Right renal cortex interstitium (tissue), 3 donors: ENCODE measurements around the gene EPHA8. TPM values are rescaled to one million over a fixed set of nuclear protein-coding genes. Genes with fewer than 3 reads are reported as not detected.

Source experiments
- DNase-seq, 3 donors: peaks; one replicate each; pipeline ENCODE4 v3.0.0-alpha.2; 2013; ENCODE audit warnings: low read depth in 3 of 3, low spot score in 2 of 3
- polyA plus RNA-seq, 3 donors: library from polyadenylated mRNA; unstranded; fragments of 120-200 nt; gene quantifications; one replicate each; pipeline ENCODE4 v1.2.1, GENCODE V29; 2013; ENCODE audit not compliant: insufficient read length in 3 of 3

Gene EPHA8
- 1 to 10 TPM; 1.0 to 1.4 (median 1.3) TPM for polyA plus RNA-seq

GRCh38 chr1:22562584-22563583 is at the start of gene EPHA8:
Gene EPHA8, plus strand, starts transcription at chr1:22563489. Its CDS starts 147 bp downstream, at chr1:22563636.
- DNase-seq = no peak

DNA sequence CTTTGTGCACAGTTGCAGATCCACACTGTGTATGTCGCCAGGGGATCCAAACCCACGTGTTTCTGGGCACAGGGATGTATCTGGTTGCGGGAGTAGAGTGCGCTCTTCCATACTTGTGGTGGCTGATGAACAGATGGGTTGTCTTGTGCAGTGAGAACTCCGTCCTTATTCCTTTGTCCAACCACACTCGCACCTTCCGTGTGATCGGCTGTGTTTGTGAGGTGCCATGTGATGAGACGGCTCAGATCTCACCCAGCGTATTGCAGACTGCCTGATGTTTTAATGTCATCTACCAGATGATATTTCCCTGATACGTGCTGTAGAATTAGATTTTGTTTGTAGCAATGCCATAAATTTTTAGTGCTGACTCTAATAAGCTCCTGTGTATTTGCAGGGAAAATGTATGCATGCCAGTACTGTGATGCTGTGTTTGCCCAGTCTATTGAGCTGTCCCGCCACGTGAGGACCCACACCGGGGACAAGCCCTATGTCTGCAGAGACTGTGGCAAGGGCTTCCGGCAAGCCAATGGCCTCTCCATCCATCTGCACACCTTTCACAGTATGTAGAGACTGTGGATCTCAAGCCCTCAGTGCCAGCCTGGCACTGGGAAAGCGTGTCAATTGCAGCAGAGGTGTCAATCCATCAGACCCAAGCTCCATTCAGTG is 46.2 kb upstream of the EPHA8 start:
- no peak for DNase-seq

GRCh38 chr1:22517956-22518355 is 45.3 kb upstream of the EPHA8 start:
- no peak for DNase-seq

GRCh38 chr1:22518379-22518778 is 44.9 kb upstream of the EPHA8 start:
- DNase-seq = no peak

DNA sequence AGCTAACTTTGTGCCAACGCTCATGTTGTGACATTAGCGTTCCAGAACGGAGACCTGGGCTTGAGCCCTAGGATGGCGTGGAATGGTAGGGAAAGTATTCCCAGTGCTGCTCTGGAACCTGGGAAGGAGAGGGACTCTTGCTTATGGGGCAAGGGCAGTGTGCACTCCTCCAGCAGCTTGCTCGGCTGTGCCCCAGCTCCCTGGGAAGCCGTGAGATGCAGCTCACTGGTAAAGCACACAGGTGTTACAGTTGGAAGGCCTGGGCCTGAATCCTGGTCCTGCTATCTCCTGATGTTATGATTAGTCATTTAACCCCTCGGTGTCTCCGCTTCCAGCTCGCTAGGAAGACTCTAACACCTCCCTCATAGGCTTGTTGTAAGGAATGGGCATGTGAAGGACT is 42.4 kb upstream of the EPHA8 start:
- no peak for DNase-seq

- no peak for DNase-seq
Measured at GRCh38 chr1:22521692-22522091, 41.6 kb upstream of the EPHA8 start.

DNA sequence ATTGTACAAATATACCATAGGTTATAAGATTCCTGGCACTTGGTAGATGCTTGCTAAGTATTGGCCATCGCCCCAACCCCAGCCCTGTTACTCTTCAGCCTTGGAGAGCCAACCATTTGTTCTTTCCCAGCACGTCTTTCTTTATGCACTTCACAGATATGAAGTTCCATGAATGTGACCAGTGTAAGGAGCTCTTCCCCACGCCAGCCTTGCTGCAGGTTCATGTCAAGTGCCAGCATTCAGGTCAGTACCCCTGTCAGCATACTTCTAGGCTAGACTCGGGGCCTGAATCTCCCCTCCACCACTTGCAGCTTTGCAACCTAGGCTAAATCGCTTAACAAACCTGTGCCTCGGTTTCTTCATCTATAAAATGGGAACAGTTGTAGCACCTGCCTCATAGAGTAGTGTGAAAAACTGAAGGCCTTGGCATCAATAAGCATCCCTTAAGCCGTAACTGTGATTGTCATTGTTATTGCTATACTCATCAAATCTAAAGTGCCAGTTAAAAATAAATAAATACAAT is 41.0 kb upstream of the EPHA8 start:
- no peak for DNase-seq

DNA sequence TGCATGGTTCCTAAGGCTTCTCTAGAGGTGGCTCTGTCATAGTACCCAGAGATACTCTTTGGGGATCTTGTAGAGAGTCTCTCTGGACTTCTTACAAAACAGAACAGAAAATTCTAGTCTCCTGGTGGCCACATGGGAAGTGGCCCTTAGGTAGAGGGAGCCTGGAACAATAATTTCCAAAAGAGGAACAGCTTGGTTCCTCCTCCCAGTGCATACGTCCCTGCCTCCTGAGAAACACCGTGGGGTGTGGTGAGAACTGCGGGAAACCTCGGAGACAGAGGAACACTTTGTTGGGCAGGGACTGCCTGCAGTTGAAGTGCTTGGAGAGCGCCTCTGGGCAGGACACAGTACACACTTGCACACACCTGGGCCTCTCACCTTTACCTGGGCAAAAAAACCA is 38.8 kb upstream of the EPHA8 start:
- no peak for DNase-seq

- no peak for DNase-seq
Measured at GRCh38 chr1:22525211-22525610, 38.1 kb upstream of the EPHA8 start.

DNA sequence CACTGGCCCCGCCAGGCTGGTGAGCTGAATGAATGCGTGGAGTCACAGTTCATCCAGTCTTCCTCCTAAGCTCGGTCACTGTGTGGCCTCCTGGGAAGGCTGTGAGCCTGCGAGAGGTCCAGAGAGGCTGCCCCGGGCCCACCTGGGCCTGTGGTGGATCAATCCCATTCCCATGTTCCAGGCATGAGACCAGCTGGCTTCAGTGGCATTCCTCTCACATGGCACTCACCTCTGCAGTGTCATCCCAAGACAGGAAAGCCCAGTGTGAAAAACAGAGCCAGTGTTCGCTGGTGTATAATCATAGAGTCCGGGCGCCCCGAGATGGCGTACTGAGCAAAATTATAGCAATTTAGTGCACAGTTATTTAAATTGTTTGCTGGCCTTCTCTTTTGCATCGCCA is 37.6 kb upstream of the EPHA8 start:
- DNase-seq = no peak

DNA sequence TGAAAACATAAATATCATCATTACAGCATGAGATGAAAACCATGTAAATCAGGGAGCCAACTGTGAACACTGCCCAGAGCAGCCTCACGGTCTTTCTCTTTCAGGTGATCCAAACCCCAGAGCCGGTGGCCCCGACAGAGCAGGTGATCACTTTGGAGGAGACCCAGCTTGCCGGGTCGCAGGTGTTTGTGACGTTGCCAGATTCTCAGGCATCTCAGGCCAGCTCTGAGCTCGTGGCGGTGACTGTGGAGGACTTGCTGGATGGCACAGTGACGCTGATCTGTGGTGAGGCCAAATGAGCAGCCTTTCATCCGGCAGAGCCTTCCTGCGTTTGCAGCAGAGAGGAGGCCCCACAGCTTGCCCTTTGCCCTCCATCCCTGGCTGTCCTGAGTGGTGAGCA is 37.2 kb upstream of the EPHA8 start:
- DNase-seq = no peak

- no peak for DNase-seq
Measured at GRCh38 chr1:22526677-22527076, 36.6 kb upstream of the EPHA8 start.

DNA sequence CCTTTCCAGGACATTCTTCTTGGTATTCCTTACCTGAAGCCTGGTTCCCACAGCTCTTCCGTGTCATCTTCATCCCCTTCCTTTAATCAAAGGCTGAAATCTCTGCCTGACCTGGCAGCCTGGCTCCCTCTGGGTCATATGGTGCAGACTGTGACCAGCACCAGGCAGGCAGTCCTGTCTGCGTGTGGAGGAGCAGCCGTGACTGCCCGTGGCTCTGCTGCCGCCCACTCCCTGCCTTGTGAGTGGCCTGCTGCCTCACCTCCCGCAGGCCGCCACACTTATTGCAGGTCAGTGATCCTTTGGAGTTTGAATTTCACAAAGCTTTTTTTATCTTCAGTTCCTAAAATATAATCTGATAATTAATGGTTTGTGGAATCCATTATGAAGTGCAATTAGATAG is 36.2 kb upstream of the EPHA8 start:
- no peak for DNase-seq

- no peak for DNase-seq
Measured at GRCh38 chr1:22527555-22528296, 35.6 kb upstream of the EPHA8 start.

- DNase-seq = no peak
Measured at GRCh38 chr1:22528451-22528850, 34.8 kb upstream of the EPHA8 start.

DNA sequence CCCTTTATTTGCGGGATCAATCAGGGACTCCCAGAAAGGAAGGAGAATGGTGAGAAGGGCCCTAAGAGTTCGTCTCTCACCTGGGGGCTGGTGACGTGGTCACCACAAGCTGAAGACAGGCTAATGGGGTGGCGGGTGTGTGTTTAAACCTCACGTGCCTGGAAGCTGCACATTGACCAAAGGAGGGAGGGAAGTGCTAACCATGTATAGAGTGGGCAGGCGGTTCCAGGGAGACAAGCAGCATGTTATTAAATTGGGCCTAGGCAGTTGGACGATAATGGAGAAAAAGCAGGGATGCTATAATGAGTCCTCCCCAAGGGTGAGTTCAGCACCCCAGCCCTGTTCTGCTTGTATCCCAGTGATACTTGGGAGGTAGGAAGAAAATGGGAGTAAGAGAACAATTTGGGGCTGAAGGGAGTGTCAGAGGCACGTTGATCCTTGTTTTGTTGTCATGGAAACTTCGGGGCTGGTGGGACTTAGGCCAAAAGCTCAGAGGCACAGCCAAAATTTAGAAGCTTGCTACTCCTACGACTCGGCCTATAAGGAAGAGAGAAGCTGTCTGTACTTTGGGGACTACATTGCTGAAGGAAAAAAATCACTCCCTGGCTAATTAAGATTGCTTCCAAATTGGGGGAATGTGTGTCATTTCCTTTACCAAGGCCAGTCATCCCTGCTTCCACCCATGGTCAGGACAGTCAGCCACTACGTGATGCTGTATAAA is 33.2 kb upstream of the EPHA8 start:
- DNase-seq = peak; percentile 20 to 37 (median 32)

DNA sequence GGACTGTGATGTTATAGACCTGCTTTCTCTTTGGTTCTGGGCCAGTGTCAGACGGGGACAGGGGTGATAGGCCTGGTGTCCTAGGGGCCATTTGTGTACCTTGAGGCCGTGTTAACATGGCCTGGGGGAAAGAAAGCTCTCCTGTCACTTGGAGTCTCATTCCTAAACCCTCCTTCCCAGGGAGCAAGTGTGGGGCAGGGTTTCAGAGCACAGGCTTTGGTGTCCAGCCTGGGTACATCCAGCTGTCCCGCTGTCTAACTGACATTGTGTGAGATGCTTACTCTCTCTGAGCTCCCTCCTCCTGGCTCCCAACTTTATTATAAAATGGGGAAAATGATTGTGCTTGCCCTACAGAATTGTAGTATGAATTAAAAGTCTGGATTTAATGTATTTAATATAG is 32.6 kb upstream of the EPHA8 start:
- DNase-seq = no peak

DNA sequence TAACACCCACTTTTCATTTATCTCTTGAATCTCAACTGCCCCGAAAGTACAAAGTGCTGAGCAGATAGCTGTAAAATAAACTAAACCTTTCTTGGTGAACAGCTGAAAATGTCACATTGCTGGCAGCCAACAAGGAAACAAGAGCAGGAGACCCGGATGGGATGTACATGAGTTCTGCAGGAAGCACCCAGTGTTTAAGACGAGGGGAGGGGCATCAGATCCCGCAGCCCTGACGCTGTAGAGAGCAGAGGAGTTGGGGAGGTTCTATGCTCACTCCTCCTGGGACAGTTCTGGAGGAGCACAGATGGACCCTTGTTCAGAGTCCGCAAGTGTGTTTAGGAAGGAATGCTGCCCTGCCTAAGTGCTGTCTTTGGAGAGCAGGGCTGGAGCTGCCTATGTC is 32.0 kb upstream of the EPHA8 start:
- no peak for DNase-seq

DNA sequence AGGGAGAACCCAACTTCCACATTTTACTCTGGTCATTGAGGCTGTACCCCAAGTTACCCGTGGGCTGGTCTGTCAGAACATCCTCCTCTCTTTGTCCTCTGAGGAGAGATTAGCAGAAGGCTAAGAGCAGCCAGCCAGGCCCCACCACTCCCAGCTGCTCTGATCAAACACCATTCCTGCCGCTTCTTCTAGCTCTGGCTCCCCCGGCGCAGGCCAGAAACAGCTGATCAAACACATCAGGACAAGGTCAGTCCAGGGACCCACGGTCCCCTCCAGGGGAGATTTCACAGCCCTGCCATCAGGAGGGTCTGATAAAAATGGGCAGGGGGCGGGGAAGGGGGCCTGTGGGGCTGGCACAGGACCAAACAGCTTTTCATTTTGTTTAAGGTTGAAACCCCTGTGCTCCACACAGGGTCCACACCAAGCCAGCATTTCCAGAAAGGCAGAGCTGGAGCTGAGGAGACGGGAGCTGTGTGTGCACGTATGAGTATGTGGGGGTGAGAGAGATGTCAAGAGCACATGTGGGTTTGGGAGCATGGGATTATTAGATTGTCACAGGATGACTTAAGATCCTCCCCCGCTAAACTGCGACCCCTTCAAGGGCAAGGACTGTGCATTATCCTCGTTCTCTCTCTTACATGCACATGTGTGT is 29.9 kb upstream of the EPHA8 start:
- DNase-seq = no peak

DNA sequence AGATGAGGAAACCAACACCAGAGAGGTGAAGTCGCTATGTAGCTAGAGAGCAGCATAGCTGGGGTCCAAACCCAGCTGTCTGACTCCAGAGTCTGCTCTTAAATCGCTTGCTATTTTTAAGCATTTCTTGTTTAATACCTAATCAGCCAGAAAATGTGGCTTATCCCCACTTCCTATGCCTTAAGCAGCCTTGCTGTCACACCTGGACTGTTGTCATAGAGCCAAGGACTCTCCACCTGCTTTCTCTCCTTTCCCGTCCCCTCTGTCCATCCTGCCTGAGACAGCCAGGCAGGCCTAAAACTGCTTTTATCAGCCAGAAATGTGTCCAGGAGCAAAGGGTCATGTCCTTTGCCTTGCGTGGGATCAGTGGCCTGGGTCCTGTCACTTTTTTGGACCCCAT is 28.3 kb upstream of the EPHA8 start:
- no peak for DNase-seq
